HG02852 (cell line): ENCODE results near the gene UNC5B.

Source experiments
- ATAC-seq: cut with Tn5 transposase; IDR thresholded peaks from one replicate; pipeline ENCODE4 v1.9.1; 2021; ENCODE audit warnings: mild to moderate bottlenecking, moderate library complexity; ENCODE audit not compliant: unreplicated experiment

Gene UNC5B

DNA sequence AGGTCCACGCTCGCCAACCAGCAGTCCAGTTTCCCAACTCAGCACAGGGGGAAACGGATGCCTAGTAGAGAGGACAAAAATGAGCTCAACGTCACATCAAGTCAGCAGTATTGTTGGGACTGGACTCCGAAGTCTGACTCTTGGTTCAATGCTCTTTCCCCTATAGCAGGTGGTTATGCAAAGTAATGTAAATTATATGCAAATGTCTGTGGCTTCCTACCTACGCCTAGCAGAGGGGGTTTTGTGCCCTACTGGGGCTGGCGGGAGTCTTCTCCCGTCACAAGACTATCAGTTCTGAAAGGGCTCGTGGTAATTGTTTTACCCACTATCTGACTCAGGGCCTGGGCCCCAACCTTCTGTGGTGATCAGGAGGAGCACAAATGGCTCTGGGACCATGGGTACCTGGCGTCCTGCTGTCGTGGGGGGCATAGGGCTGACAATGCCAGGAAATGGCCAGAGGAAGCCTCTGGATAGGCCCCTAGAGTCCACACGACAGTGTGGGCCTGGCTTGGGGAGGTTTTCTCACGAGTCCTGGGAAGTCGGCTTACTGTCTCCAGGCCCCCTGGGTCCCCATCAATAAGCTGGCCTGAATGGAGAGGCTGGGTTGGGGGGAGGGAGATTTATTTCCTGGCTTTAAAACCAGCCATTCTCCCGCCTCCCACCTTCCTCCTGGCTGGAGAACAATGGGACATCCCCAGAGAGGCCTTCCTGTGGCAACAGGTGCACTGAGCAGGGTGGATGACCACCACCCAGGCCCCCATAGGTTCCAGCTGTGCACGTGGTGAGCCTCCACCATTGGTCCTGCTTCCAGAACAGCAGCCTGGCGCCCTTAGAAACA lies 41.8 kb downstream of the UNC5B start:
- no peak for ATAC-seq

DNA sequence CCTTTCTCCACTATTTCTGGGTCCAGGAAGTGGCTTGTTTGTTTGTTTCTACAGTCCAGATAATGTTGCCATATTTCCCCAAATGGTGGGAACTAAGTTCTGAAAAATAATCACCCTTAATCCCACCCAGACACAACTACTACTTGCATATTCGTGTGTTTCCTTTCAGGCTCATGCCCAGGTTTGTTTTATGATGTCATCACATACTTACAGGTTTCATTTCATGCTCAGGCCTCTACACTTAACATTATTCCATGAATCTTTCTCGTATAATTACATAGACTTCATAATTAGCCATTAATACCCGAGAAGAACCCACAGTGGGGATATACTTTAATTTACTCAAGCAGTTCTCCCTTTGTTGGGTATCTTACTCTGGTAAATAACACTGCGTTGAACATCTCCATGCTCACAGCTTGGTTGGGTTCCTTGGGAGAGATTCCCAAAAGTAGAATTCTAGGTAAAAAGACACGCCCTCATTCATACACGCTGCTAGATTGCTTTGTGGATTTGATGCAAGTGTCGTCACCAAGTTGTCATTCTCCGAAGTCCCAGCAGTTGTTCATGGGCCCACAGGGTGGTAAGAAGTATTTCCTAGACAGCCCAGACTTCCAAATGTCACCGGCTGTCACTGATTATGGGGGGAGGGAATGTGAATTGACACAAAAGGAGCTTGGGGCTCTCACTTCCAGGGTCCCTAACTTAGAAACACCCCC lies 42.6 kb downstream of the UNC5B start:
- no peak for ATAC-seq

DNA sequence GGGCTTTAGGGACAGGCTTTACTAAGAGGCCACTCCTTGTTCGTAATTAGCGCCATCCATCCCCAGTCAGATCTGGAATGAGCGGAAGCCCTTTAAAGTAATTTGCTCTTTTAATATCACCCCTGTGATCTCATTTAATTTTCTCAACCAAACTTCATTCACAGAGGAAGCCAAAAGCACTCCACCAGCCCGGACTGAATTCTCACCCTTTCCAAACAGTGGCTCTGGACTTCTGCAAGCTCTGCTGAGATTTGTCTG lies 43.1 kb downstream of the UNC5B start:
- ATAC-seq: no peak

DNA sequence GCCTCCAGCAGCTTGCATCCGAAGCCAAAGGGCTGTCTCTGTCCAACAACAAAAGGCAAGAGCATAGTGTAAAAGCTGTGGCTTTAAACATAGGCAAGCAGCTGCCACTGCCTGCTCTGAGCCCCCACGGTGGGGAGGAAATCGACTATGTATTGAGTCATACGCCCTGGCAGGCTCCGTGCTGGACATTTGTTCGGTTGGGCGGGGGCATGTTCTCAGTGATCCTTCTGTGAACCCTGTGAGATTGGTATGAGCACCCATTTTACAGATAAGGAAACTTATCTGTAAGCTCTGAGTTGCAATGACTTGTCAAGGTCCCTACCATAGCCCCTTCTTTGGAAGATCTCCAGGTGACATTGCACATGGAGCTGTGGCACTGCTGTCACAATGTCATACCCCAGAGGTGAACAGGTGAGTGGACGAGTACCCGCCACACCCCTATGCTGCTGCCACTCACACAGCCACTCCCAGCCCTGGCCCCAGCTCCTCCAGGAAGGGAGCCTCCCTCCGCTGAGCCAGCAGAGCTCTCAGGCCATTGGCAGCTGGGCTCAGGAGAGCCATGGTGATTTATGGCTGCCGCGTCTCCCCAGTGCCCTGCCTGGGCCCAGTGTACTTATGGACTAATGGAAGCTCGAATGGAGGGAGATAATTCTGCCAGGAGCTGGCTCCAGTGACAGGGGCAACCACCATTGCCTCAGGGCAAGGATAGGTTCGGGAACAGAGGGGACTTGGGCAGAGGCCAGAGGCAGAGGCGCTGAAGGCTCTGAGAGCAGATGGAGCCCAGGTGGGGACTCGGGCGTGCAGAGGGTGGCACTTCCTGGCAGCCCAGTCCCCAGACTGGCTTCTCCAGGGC lies 43.7 kb downstream of the UNC5B start:
- ATAC-seq: no peak

DNA sequence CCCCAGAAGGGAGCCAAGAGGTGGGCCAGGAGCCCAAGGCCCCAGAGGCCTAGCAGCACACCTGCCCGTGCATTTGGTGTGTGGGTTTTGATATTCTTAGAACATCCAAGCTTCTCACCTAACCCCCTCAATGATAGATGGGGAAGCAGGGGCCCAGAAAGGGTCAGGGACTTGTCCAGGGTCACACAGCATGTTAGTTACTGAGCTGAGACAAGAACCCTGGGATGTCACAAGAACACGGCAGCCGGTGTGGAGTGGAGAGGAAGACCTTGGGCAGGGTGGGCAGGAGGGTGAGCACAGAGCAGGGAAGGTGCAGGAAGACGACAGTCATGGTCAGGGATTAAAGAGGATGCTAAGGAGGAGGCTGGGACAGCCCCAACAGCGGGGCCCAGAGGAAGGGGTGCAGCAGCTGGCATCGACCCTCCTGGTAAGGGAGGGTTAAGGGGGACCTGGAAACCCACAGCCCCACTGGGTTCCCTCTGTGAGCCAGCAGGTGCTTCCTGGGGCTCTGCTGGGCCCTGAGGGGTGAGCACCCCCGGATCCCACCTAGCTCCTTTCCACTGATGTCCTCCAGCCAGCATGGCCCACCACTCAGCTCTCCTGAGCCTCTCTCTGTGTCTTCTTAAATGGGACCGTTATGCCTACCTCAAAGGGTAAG lies 44.4 kb downstream of the UNC5B start:
- no peak for ATAC-seq

DNA sequence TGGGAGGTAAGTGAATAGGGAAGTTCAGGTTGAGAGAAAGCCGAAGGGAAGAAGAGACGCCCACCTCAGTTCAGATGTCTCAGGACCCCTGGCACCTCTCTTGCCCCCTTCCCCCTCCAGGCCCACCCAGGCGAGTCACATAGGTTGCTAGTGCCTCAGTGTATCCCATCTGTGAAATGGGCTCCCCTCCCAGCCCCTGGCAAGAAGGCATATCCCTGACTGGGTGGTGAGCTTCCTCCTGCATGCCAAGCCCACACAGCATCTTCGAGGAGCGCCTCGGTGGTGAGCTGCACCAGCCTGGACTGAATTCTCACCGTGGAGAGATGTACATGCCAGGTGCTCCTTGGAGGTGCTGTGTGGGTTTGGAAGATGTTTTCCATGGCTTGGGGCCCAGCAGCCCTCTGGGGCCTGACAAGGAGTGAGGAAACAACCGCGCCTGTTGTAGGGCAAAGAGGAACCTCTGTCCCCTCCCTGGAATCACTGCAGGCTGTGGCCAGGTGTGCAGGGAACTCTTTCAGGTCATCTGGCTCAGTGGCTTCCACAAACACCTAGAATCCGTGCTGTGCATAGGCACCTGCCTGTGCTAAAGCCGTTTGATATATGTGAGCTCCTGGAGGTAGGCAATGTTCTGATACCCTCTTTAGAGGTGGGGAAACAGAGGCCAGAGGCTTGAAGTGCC lies 45.1 kb downstream of the UNC5B start:
- no peak for ATAC-seq

DNA sequence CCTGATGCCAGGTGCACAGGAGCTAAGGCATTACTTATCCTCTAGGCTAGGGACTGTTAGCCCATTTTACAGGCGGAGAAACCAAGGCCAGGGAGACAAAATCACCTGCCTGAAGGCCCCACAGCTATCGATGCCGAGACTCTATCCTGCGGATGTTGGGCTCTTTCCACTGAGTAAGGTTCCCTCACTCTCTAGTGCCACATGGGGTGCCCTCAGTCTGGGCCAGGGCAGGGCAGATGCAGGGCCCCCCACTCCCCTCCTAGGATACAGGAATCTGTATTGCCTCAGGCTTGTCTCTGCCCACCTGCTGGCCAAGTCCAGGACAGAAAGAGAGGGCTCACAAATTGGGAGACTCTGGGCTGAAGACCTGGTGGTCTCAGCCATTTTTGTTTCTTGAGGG lies 45.7 kb downstream of the UNC5B start:
- ATAC-seq: no peak

DNA sequence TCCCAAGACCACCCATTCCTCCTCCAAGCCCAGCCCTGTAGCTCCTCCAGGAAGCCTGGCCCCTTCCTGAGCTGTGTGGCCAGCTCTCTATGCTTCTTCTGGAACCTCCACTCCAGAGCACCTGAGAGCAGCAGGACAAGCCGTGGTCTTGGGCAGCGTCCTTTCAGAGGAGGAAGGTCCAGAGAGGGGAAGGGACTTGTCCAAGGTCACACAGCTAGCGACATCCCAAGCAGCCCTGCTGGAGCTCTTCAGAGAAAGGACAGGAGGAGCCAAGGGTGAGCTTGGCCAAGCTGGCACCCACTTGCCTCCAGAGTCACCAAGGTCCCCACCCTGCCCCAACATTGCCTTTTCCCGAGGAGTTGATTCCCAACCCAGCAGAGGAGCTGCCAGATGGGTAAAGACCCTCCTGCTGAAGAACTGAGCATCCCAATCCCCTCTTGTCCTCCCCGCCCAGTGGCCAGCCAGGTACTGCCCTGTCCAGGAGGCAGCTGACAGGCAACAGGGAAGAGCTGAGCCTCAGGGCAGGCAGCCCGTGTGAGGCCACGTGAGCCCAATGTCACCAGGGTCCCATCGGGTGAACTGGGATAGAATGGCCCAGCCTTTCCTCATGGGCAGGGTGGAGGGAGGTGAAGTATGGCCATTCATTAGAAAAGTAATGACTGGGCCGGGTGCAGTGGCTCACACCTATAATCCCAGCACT lies 46.2 kb downstream of the UNC5B start:
- ATAC-seq: no peak

DNA sequence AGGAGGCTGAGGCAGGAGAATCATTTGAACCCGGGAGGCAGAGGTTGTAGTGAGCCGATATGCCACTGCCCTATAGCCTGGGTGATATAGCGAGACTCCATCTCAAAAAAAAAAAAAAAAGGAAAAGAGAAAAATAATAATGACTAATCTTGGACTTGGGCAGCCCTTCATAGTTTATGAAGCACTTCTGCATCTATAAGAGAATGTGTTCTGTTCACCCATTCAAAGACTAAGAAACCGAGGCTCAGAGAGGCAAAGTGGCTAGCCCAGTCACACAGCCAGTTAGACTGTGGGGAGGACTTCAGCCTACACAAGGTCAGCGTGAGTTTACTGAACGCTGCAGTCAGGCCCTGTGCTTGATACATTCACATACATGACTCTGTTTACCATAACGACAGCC lies 46.9 kb downstream of the UNC5B start:
- ATAC-seq: no peak

DNA sequence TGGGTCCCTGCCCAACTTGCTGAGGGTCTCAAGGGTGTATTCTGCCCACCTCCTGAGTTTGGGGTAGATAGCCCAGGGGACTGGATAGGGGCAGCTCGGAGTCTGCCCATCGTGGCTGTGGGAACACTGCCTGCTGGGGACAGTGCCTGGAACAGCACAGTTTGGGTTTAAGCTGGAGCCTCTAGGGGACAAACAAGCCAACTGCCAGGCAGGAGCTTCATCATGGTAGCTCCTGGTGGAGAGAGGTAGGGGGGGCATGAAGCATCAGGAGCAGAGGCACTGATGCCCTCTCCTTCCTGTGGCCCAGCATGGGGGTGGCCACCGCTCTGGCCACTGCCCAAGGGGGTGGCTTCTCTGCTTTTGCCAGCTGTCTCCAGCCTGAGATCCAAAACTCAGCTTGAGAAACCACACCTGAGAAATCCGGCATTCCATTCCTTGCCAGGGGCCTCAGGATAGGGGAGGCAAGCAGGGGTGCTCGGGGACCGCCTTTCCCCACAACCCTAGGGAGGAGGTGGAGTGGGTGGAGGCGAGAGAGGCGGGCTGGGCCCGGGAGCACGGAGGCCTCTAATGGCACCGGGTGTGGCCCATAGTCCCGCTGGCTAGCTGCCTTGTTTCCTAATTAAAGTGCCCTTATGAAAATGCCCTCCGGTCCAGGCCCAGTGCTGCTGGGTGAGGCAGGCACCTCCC lies 47.6 kb downstream of the UNC5B start:
- ATAC-seq: no peak

DNA sequence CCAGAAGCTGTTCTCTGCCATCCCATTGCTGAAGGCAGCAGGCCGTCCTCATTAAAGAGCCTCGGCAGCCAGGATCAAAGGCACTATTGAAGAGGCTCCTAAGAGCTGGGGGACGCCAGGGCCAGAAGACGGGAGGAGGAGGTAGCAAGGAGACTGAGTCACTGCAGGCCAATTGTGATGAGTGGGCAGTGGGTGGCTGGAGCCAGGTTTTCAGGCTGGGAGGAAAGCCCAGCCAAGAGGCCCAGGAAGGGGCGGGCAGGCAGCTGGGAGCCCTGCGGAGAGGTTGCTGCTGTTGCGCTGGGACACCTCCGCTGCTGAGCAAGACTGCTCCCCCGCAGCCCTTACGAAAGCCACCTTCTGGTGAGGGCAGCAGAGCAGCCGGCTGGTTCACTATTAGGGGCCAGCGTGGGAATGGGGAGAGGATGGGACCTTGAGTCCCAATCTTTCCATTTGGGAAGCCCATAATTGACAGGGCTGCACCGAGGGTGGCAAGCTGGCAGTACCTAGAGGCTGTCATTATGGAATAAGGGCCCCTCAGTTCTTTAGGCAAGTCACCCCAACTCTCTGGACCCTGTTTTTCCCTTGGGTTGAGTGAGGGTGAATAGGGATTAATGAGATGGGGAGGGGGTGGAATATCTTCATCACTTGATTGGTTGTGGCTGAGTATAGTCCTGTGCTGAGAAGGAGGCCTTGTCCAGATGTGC lies 48.4 kb downstream of the UNC5B start:
- no peak for ATAC-seq

DNA sequence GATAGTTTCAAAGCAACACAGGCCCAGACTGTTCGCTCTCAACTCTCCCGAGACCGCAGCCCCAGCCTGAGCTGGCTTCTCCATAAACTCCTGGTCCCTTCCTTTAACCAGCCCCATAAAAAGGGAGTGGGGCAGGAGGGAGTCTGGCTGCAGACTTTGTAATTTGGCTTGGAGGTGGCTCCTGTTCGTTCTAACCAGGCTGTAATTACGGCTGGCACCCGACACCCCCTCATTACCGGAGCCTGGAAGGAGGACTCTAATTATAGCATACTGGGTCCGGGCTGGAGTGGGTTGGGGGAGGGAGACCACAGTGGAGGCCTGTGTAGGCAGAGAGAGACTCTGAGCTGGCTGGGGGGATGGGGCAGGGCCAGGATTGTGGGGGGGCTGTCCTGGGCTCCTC lies 49.7 kb downstream of the UNC5B start:
- no peak for ATAC-seq

DNA sequence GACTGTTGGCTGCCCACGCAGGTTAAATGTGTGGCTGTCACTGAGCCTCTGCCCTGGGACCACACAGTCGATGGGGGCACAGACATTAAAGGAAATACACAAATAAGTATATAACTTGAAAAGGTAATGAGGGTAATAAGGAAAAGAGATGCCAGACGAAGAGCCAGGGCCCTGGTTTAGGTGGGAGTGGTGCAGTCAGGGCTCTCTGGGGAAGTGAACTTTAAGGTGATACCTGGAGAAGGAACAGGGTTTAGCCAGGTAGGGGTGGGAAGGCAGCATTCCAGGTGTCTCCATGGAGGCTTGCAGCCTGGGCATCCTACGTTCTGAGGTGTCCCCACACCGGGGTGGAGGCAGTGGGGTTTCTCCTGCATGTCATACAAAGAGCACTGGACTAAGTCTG lies 50.4 kb downstream of the UNC5B start:
- no peak for ATAC-seq

DNA sequence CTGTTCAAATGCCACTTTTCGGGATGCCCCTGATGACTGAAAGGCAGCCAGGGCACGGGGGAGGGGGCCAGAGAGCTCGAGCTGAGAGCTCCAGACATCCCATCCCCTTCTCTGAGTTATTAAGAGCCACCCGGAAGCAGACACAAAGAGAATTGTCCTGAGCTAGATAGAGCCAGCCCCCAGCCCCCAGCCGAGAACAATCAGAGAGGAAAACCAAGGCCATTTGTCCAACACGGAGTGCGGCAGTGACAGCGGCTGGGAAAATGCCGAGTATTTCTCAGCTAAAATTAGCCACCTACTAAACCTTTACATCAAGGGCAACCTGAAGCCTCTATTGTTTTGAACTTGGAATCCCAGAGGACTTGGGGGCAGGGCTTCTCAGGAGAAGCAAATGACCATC lies 51.0 kb downstream of the UNC5B start:
- ATAC-seq: no peak

DNA sequence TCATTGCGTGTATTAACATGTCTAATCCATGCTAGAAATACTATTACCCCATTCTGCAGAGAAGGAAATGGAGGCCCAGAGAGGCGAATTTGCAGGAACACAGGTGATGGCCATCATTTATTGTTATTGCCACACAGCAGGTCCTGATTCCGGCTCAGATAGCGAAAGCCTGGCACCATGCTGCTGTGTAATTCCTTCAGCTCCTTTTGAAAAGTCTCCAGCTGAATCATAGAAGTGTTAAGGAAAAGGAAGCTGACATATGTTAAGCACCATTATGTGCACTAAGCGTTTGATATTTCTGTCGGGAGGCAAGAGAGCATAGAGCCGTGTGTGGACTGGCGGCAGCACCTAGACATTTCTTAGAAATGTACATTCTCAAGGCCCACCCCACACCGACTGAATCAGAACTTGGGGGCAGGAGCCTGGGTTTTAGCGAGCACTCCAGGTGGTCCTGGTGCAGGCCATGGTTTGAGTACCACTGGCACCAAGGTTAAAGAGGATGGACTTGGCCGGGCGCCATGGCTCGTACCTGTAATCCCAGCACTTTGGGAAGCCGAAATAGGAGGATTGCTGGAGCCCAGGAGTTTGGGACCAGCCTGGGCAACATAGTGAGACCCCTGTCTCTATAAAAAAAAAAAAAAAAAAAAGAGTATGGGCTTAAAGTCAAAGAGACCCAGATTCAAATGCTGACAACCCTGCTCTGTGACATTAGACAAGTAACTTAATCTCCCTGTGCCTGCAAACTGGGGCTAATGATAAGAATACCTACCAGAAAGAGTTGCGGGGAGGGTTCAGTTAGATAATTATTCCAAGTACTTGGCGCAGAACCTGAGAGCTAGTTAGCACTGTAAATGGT lies 52.2 kb downstream of the UNC5B start:
- ATAC-seq: no peak

DNA sequence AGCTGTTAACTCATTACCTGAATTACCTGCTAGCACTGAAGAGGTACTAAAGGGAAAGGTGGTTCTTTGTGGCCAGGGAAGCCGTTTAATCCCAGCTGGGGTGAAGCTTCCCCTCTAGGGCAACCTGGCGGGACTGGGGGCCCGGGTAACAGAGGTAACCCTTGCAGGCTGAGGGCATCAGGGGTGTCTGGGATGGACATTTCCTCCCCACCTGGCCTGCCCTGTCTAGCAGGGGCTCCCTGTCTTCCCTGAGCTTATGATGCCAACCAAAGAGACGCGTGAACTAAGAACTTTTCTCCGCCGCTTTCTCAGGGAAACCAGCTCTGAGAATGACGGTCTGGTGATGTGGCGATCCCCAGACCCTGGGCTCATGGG lies 52.8 kb downstream of the UNC5B start:
- no peak for ATAC-seq

DNA sequence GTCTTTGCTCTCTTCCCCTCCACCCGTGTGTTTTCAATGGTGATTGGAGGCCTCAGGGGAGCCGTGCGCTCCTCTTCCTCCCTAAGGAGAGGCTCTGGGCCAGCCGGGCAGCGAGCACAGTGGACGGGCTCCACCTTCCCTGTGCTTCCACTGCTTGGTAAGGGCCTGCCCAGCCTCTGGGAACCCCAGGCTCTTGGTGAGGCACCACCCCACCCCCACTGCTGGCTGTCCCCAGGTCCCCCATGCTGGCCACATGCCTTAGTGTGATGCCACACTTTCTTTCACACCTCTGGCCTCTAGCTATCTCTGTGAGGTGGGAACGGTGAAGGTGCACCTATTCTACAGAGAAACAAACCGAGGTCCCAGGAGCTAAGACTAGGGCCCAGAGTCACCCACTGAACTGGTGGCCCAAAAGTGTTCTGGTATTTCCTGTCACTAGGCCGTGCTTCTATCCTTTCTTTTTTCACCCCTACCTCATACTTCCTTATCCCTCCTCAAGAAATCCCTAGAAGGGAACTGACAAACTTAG lies 53.3 kb downstream of the UNC5B start:
- ATAC-seq: no peak
